H9 (cell line): Measurements from ENCODE around the gene ZNF385D. TPM values are rescaled to one million over a fixed set of nuclear protein-coding genes. Genes with fewer than 3 reads are reported as not detected.

Experiments used
- DNase-seq: peaks from one replicate; pipeline ENCODE4 v3.0.0-alpha.2; 2017
- H2AFZ ChIP-seq: one replicate; pipeline ENCODE4 v1.6.1; 2013; ENCODE audit warnings: mild to moderate bottlenecking, low read length, control low read depth, moderate library complexity
- H2AK5ac ChIP-seq: 2 replicates; pipeline ENCODE4 v1.6.1; 2013; ENCODE audit warnings: low read length, control low read depth, mixed read lengths; ENCODE audit not compliant: insufficient read length
- H2BK120ac ChIP-seq: one replicate; pipeline ENCODE4 v1.6.1; 2013; ENCODE audit warnings: low read depth, mild to moderate bottlenecking, low read length, control low read depth, inconsistent platforms; ENCODE audit not compliant: poor library complexity, severe bottlenecking
- H2BK12ac ChIP-seq: 2 replicates; pipeline ENCODE4 v1.6.1; 2013; ENCODE audit warnings: low read length, control low read depth, mixed read lengths, low read depth; ENCODE audit not compliant: insufficient read length
- H2BK15ac ChIP-seq: 2 replicates; pipeline ENCODE4 v1.6.1; 2013; ENCODE audit warnings: low read depth, low read length, control low read depth
- H2BK20ac ChIP-seq: one replicate; pipeline ENCODE4 v1.6.1; 2013; ENCODE audit warnings: low read depth, mild to moderate bottlenecking, low read length, control low read depth, inconsistent platforms; ENCODE audit not compliant: poor library complexity, severe bottlenecking
- H2BK5ac ChIP-seq: 2 replicates; pipeline ENCODE4 v1.6.1; 2013; ENCODE audit warnings: low read length, control low read depth, mixed read lengths; ENCODE audit not compliant: insufficient read length
- H3K14ac ChIP-seq: 2 replicates; pipeline ENCODE4 v1.6.1; 2013; ENCODE audit warnings: low read length, control low read depth; ENCODE audit not compliant: insufficient read depth
- H3K18ac ChIP-seq: 2 replicates; pipeline ENCODE4 v1.6.1; 2013; ENCODE audit warnings: low read depth, mild to moderate bottlenecking, mixed read lengths, low read length, control low read depth; ENCODE audit not compliant: insufficient read length
- H3K23ac ChIP-seq: 2 replicates; pipeline ENCODE4 v1.6.1; 2013; ENCODE audit warnings: low read length, control low read depth, mixed read lengths, low read depth; ENCODE audit not compliant: insufficient read length
- H3K23me2 ChIP-seq: 2 replicates; pipeline ENCODE4 v1.6.1; 2013; ENCODE audit warnings: low read depth, mild to moderate bottlenecking, mixed read lengths, low read length, control low read depth; ENCODE audit not compliant: insufficient read length, poor library complexity, severe bottlenecking
- H3K27ac ChIP-seq: 2 replicates; pipeline ENCODE4 v1.5.1; 2013; ENCODE audit warnings: low read length, control low read depth, mixed read lengths, low read depth; ENCODE audit not compliant: insufficient read length
- H3K27me3 ChIP-seq: 2 replicates; pipeline ENCODE4 v1.6.1; 2013; ENCODE audit warnings: low read length, control low read depth, inconsistent platforms; ENCODE audit not compliant: insufficient read depth
- H3K4ac ChIP-seq: 2 replicates; pipeline ENCODE4 v1.6.1; 2013; ENCODE audit warnings: low read depth, mild to moderate bottlenecking, control low read depth, inconsistent platforms, low read length, moderate library complexity
- H3K4me1 ChIP-seq: 2 replicates; pipeline ENCODE4 v1.6.1; 2013; ENCODE audit warnings: low read length, control low read depth, inconsistent platforms; ENCODE audit not compliant: insufficient read depth
- H3K4me2 ChIP-seq: 2 replicates; pipeline ENCODE4 v1.6.1; 2013; ENCODE audit warnings: low read length, control low read depth, mixed read lengths; ENCODE audit not compliant: insufficient read length, insufficient read depth
- H3K56ac ChIP-seq: 2 replicates; pipeline ENCODE4 v1.6.1; 2013; ENCODE audit warnings: low read depth, mild to moderate bottlenecking, mixed read lengths, low read length, control low read depth; ENCODE audit not compliant: insufficient read length
- H3K79me1 ChIP-seq: 2 replicates; pipeline ENCODE4 v1.6.1; 2013; ENCODE audit warnings: low read depth, mild to moderate bottlenecking, moderate library complexity, low read length, control low read depth, inconsistent platforms; ENCODE audit not compliant: insufficient read depth, poor library complexity, severe bottlenecking
- H3K79me2 ChIP-seq: 2 replicates; pipeline ENCODE4 v1.6.1; 2013; ENCODE audit warnings: low read length, control low read depth, inconsistent platforms; ENCODE audit not compliant: insufficient read depth
- H3K9ac ChIP-seq: 2 replicates; pipeline ENCODE4 v1.6.1; 2013; ENCODE audit warnings: low read length, control low read depth, mixed read lengths; ENCODE audit not compliant: insufficient read length; ENCODE audit errors: extremely low read depth
- H3K9me3 ChIP-seq: one replicate; pipeline ENCODE4 v1.6.1; 2013; ENCODE audit warnings: low read depth, low read length, inconsistent platforms; ENCODE audit not compliant: control insufficient read depth
- H3T11ph ChIP-seq: one replicate; pipeline ENCODE4 v1.6.1; 2013; ENCODE audit warnings: mild to moderate bottlenecking, low read length, control low read depth, inconsistent platforms
- H4K20me1 ChIP-seq: one replicate; pipeline ENCODE4 v1.6.1; 2013; ENCODE audit not compliant: control insufficient read depth, insufficient read length, insufficient read depth
- H4K5ac ChIP-seq: 2 replicates; pipeline ENCODE4 v1.6.1; 2013; ENCODE audit warnings: low read depth, mild to moderate bottlenecking, mixed read lengths, low read length, control low read depth; ENCODE audit not compliant: insufficient read length
- H4K8ac ChIP-seq: replicated peaks from 2 replicates; pipeline ENCODE4 v1.6.1; 2013; ENCODE audit warnings: low read length, control low read depth, mixed read lengths, low read depth; ENCODE audit not compliant: insufficient read length
- H4K91ac ChIP-seq: 2 replicates; pipeline ENCODE4 v1.6.1; 2013; ENCODE audit warnings: low read depth, mild to moderate bottlenecking, moderate library complexity, mixed read lengths, low read length, control low read depth; ENCODE audit not compliant: insufficient read length
- H3K27ac Mint-ChIP-seq, 3 experiments: 2 replicates in 2 of 3; 3 replicates in 1 of 3; pipeline ENCODE4 v1.8.0; 2020 to 2021; ENCODE audit warnings: mixed read lengths in 3 of 3, mild to moderate bottlenecking in 1 of 3, moderate library complexity in 1 of 3
- H3K27me3 Mint-ChIP-seq: 2 replicates; pipeline ENCODE4 v1.8.0; 2021; ENCODE audit warnings: low read depth, mild to moderate bottlenecking, moderate library complexity, mixed read lengths
- H3K36me3 Mint-ChIP-seq, 3 experiments: 2 replicates in 2 of 3; 3 replicates in 1 of 3; pipeline ENCODE4 v1.8.0; 2020 to 2021; ENCODE audit warnings: low read depth in 3 of 3, mixed read lengths in 3 of 3; ENCODE audit not compliant: insufficient read depth in 1 of 3
- H3K4me1 Mint-ChIP-seq, 2 experiments: 2 replicates each; pipeline ENCODE4 v1.8.0; 2020; ENCODE audit warnings: mixed read lengths in 2 of 2
- H3K4me3 Mint-ChIP-seq, 2 experiments: 2 replicates in 1 of 2; 3 replicates in 1 of 2; pipeline ENCODE4 v1.8.0; 2020 to 2021; ENCODE audit warnings: mild to moderate bottlenecking in 2 of 2, mixed read lengths in 2 of 2, moderate library complexity in 1 of 2
- H3K9me3 Mint-ChIP-seq, 2 experiments: 2 replicates in 1 of 2; 3 replicates in 1 of 2; pipeline ENCODE4 v1.8.0; 2020; ENCODE audit warnings: mild to moderate bottlenecking in 2 of 2, mixed read lengths in 2 of 2, moderate library complexity in 1 of 2
- WGBS: extraction: QIAGEN DNeasy Blood & Tissue Kit; methylation state at CpG from one replicate; pipeline ENCODE4 v1.1.7; 2013; ENCODE audit warnings: missing lambda C conversion rate, low lambda C conversion rate, mixed read lengths; ENCODE audit not compliant: insufficient read length; ENCODE audit errors: extremely low coverage; 5-methylcytosine and 5-hydroxymethylcytosine counted together
- total RNA-seq: library from RNA; stranded (reverse); gene quantifications from 2 replicates; pipeline ENCODE4 v1.2.1, GENCODE V29; 2021
- TF ChIP-seq, protein P1 (sequence below): fragments of 200-600 bp; sonication (generic); conservative IDR thresholded peaks from 3 replicates; pipeline ENCODE4 v1.8.0; 2021; ENCODE audit warnings: antibody characterized with exemption, mild to moderate bottlenecking

Gene ZNF385D
- total RNA-seq, 1 experiment from 2014 or later: 1.5 TPM

DNA sequence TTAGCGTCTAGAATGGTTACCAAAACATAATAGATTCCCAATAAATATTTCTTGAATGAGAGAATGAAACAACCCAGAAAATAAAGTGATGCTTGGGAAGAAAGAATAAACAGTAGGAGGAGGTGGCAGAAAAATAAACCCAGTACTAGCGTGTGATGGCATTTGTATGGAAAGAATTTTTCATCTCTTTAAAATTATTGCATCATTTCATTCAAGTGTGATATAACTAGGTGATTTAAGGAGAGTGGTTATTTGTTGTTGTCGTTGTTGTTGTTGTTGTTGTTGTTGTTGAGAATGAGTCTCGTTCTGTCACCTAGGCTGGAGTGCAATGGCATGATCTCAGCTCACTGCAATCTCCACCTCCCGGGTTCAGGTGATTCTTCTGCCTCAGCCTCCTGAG is 293.9 kb downstream of the ZNF385D start:
- Histone ChIP-seq H3K23ac (no peak overlapping the region), H3K56ac (no peak overlapping the region), H2BK12ac (no peak overlapping the region), H3K14ac (no peak overlapping the region), H2BK15ac (no peak overlapping the region), H3K27me3 (no peaks in the 10 kb centered on the region), H3K4ac (no peak overlapping the region), H3K79me2 (no peaks in the 10 kb centered on the region), H3K4me1 (no peaks in the 10 kb centered on the region), H4K20me1 (no peaks in the 10 kb centered on the region), H3K4me2 (no peak overlapping the region), H3K9me3 (no peaks in the 10 kb centered on the region), H3T11ph (no peak overlapping the region), H2AK5ac (no peak overlapping the region), H2BK5ac (no peak overlapping the region), H4K8ac (no peak overlapping the region), H3K23me2 (no peaks in the 10 kb centered on the region), H4K91ac (no peak overlapping the region), H2AFZ (no peak overlapping the region), H3K27ac (no peak overlapping the region), H2BK120ac (no peak overlapping the region), H2BK20ac (no peak overlapping the region), H3K9ac (no peak overlapping the region), H3K79me1 (no peaks in the 10 kb centered on the region), H3K18ac (no peak overlapping the region), H4K5ac (no peak overlapping the region)
- Mint-ChIP-seq H3K4me1 (no peaks in the 10 kb centered on the region), H3K27me3 (no peaks in the 10 kb centered on the region), H3K4me3 (no peak overlapping the region), H3K27ac (no peak overlapping the region), H3K36me3 (peaks cover 0 to 2% (median 0%) of the 10 kb centered on the region in 3 experiments; a peak in 4 of 7 replicates), H3K9me3 (peaks cover 4% of the 10 kb centered on the region in 2 experiments; a peak in 3 of 5 replicates)
- DNase-seq: no peak
- WGBS: 100% methylated on average over 1 of the region's 5 CpGs
- TF ChIP-seq, protein P1, sequence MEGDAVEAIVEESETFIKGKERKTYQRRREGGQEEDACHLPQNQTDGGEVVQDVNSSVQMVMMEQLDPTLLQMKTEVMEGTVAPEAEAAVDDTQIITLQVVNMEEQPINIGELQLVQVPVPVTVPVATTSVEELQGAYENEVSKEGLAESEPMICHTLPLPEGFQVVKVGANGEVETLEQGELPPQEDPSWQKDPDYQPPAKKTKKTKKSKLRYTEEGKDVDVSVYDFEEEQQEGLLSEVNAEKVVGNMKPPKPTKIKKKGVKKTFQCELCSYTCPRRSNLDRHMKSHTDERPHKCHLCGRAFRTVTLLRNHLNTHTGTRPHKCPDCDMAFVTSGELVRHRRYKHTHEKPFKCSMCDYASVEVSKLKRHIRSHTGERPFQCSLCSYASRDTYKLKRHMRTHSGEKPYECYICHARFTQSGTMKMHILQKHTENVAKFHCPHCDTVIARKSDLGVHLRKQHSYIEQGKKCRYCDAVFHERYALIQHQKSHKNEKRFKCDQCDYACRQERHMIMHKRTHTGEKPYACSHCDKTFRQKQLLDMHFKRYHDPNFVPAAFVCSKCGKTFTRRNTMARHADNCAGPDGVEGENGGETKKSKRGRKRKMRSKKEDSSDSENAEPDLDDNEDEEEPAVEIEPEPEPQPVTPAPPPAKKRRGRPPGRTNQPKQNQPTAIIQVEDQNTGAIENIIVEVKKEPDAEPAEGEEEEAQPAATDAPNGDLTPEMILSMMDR: no peak
